Stimulated activated CD8-positive, alpha-beta memory T cell treated with anti-CD3 and anti-CD28 coated beads, Interleukin-12 subunit alpha, Interleukin-12 subunit beta, amount 100 ng/mL, for 24 hours (primary cell): ENCODE measurements around the gene FNDC1.

Source experiments
- DNase-seq: peaks from one replicate; pipeline ENCODE4 v3.0.0-alpha.2; 2020; ENCODE audit errors: extremely low read depth

Gene FNDC1

GRCh38 chr6:159157431-159157830 lies 11.8 kb upstream of the FNDC1 start:
- no peak for DNase-seq

GRCh38 chr6:159161839-159162238 lies 7.4 kb upstream of the FNDC1 start:
- DNase-seq: no peak

- no peak for DNase-seq
Measured at GRCh38 chr6:159163901-159164370, 5.3 kb upstream of the FNDC1 start.

- DNase-seq: no peak
Measured at GRCh38 chr6:159168536-159169192, 536 bp upstream of the FNDC1 start.

GRCh38 chr6:159169557-159170332 lies 545 bp downstream of the FNDC1 start:
- DNase-seq: no peak

- no peak for DNase-seq
Measured at GRCh38 chr6:159170333-159170672, 1.1 kb downstream of the FNDC1 start.

GRCh38 chr6:159170999-159171712 lies 2.0 kb downstream of the FNDC1 start:
- DNase-seq: no peak

- no peak for DNase-seq
Measured at GRCh38 chr6:159172091-159172491, 2.9 kb downstream of the FNDC1 start.

GRCh38 chr6:159174263-159174969 lies 5.2 kb downstream of the FNDC1 start:
- DNase-seq: no peak

- DNase-seq: no peak
Measured at GRCh38 chr6:159176913-159177312, 7.7 kb downstream of the FNDC1 start.

GRCh38 chr6:159178847-159179246 lies 9.6 kb downstream of the FNDC1 start:
- no peak for DNase-seq

- no peak for DNase-seq
Measured at GRCh38 chr6:159180001-159180400, 10.8 kb downstream of the FNDC1 start.

GRCh38 chr6:159181914-159182313 lies 12.7 kb downstream of the FNDC1 start:
- DNase-seq: no peak

- DNase-seq: no peak
Measured at GRCh38 chr6:159184559-159184958, 15.4 kb downstream of the FNDC1 start.

- DNase-seq: no peak
Measured at GRCh38 chr6:159190460-159190859, 21.3 kb downstream of the FNDC1 start.

- DNase-seq: no peak
Measured at GRCh38 chr6:159193923-159194322, 24.7 kb downstream of the FNDC1 start.

GRCh38 chr6:159194421-159194820 lies 25.2 kb downstream of the FNDC1 start:
- no peak for DNase-seq

- DNase-seq: no peak
Measured at GRCh38 chr6:159196430-159196975, 27.3 kb downstream of the FNDC1 start.

- DNase-seq: no peak
Measured at GRCh38 chr6:159197251-159197650, 28.1 kb downstream of the FNDC1 start.

- no peak for DNase-seq
Measured at GRCh38 chr6:159201336-159201735, 32.1 kb downstream of the FNDC1 start.

- no peak for DNase-seq
Measured at GRCh38 chr6:159203304-159204005, 34.3 kb downstream of the FNDC1 start.
